ENCODE data around the gene IMMP2L. TPM values are rescaled to one million over a fixed set of nuclear protein-coding genes. Genes with fewer than 3 reads are reported as not detected.

IMMP2L gene
- total and polyA plus RNA-seq, 2 of the 13 experiments (the other 11 are each of a cell fraction or from before 2014, with no cell fraction given), result 7.8 to 16.9 TPM

DNA sequence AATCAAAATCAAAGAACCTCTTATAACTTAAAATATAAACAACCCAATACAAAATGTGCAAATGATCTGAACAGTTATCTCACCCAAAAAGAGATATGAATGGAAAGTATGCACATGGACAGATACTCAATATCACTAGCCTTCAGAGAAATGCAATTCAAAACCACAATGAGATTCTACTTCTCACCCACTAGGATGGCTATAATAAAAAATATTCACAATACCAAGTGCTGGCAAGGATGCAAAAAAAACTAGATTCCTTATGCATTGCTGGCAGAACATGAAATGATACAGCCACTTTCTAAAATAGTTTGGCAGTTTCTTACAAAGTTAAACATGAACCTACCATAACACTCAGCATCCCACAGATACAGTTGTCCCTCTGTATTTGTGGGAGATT is 601.5 kb downstream of the IMMP2L start:
- DNase-seq (ENCODE audit: low spot score) (no peak), ATAC-seq (no peak), FAIRE-seq (no peak)
- Histone ChIP-seq H3K27me3 (ENCODE audit: control insufficient read depth in 1 of 2, insufficient read depth in 2 of 2, low read length in 2 of 2) (no peaks in the 10 kb centered on the region), H2AFZ (ENCODE audit: low read length) (no peak overlapping the region), H3K4me3 (replicated peaks in 1 of 3; ENCODE audit: insufficient read depth in 1 of 3, low read depth in 2 of 3, low read length in 3 of 3) (no peak overlapping the region), H3K36me3 (replicated peaks in 1 of 2; ENCODE audit: control insufficient read depth in 1 of 2, insufficient read depth in 2 of 2, low read length in 2 of 2) (no peaks in the 10 kb centered on the region), H4K20me1 (ENCODE audit: insufficient read depth, low read length) (no peaks in the 10 kb centered on the region), H3K9ac (ENCODE audit: insufficient read depth, low read depth, low read length) (no peak overlapping the region), H3K9me3 (ENCODE audit: low read length) (no peaks in the 10 kb centered on the region), H3K4me1 (ENCODE audit: insufficient read depth, low read length) (no peaks in the 10 kb centered on the region), H3K4me2 (ENCODE audit: low read depth, low read length) (no peak overlapping the region), H3K79me2 (ENCODE audit: insufficient read depth, low read length) (no peaks in the 10 kb centered on the region), H3K27ac (ENCODE audit: extremely low read length, insufficient read depth, low read length) (no peak overlapping the region)
- ChIA-PET CTCF (ENCODE audit: low intra/inter-chr PET ratio, low total read pairs) (no interaction called here), POLR2A (no interaction called here)
- no TSS peak for BruUV-seq (replicated peaks)
- in situ Hi-C loops (cut with HindIII; ENCODE audit: extremely low pct_ligation_motif_present, low pct_unique_long_range_greater_than_20kb), result no loop called here
- intact Hi-C loops (cut with micrococcal nuclease; ENCODE audit: unreplicated experiment), result no loop called here
- TF ChIP-seq SYNCRIP (IDR thresholded peaks at IDR 0.05; ENCODE audit: insufficient read depth, low read depth, low read length), result no peak
- TF ChIP-seq ZNF543 (CRISPR knock-in tag; IDR thresholded peaks at IDR 0.05), result no peak
- TF ChIP-seq, protein P1, sequence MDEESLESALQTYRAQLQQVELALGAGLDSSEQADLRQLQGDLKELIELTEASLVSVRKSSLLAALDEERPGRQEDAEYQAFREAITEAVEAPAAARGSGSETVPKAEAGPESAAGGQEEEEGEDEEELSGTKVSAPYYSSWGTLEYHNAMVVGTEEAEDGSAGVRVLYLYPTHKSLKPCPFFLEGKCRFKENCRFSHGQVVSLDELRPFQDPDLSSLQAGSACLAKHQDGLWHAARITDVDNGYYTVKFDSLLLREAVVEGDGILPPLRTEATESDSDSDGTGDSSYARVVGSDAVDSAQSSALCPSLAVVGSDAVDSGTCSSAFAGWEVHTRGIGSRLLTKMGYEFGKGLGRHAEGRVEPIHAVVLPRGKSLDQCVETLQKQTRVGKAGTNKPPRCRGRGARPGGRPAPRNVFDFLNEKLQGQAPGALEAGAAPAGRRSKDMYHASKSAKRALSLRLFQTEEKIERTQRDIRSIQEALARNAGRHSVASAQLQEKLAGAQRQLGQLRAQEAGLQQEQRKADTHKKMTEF (CRISPR knock-in tag; IDR thresholded peaks at IDR 0.05), result no peak
- TF ChIP-seq FOXM1 (CRISPR knock-in tag; IDR thresholded peaks at IDR 0.05), result no peak
- TF ChIP-seq, protein P2, sequence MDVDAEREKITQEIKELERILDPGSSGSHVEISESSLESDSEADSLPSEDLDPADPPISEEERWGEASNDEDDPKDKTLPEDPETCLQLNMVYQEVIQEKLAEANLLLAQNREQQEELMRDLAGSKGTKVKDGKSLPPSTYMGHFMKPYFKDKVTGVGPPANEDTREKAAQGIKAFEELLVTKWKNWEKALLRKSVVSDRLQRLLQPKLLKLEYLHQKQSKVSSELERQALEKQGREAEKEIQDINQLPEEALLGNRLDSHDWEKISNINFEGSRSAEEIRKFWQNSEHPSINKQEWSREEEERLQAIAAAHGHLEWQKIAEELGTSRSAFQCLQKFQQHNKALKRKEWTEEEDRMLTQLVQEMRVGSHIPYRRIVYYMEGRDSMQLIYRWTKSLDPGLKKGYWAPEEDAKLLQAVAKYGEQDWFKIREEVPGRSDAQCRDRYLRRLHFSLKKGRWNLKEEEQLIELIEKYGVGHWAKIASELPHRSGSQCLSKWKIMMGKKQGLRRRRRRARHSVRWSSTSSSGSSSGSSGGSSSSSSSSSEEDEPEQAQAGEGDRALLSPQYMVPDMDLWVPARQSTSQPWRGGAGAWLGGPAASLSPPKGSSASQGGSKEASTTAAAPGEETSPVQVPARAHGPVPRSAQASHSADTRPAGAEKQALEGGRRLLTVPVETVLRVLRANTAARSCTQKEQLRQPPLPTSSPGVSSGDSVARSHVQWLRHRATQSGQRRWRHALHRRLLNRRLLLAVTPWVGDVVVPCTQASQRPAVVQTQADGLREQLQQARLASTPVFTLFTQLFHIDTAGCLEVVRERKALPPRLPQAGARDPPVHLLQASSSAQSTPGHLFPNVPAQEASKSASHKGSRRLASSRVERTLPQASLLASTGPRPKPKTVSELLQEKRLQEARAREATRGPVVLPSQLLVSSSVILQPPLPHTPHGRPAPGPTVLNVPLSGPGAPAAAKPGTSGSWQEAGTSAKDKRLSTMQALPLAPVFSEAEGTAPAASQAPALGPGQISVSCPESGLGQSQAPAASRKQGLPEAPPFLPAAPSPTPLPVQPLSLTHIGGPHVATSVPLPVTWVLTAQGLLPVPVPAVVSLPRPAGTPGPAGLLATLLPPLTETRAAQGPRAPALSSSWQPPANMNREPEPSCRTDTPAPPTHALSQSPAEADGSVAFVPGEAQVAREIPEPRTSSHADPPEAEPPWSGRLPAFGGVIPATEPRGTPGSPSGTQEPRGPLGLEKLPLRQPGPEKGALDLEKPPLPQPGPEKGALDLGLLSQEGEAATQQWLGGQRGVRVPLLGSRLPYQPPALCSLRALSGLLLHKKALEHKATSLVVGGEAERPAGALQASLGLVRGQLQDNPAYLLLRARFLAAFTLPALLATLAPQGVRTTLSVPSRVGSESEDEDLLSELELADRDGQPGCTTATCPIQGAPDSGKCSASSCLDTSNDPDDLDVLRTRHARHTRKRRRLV (CRISPR knock-in tag; IDR thresholded peaks at IDR 0.05), result no peak
- TF ChIP-seq, protein P3, sequence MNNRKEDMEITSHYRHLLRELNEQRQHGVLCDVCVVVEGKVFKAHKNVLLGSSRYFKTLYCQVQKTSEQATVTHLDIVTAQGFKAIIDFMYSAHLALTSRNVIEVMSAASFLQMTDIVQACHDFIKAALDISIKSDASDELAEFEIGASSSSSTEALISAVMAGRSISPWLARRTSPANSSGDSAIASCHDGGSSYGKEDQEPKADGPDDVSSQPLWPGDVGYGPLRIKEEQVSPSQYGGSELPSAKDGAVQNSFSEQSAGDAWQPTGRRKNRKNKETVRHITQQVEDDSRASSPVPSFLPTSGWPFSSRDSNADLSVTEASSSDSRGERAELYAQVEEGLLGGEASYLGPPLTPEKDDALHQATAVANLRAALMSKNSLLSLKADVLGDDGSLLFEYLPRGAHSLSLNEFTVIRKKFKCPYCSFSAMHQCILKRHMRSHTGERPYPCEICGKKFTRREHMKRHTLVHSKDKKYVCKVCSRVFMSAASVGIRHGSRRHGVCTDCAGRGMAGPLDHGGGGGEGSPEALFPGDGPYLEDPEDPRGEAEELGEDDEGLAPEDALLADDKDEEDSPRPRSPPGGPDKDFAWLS (CRISPR knock-in tag; IDR thresholded peaks at IDR 0.05; ENCODE audit: borderline replicate concordance), result no peak
- TF ChIP-seq NFE2L2 (IDR thresholded peaks at IDR 0.05; ENCODE audit: low read length), result no peak
- no peak for TF ChIP-seq RBAK (CRISPR knock-in tag; IDR thresholded peaks at IDR 0.05)
- TF ChIP-seq ETV6 (CRISPR knock-in tag; conservative IDR thresholded peaks at IDR 0.05), result no peak
- no peak for TF ChIP-seq ZNF883 (CRISPR knock-in tag; IDR thresholded peaks at IDR 0.05; ENCODE audit: not compliant biosample characterization)
- no peak for TF ChIP-seq FOXJ3 (CRISPR knock-in tag; IDR thresholded peaks at IDR 0.05; ENCODE audit: borderline replicate concordance)
- no peak for TF ChIP-seq PAWR (CRISPR knock-in tag; IDR thresholded peaks at IDR 0.05; ENCODE audit: borderline replicate concordance)
- TF ChIP-seq POGK (CRISPR knock-in tag; conservative IDR thresholded peaks at IDR 0.05), result no peak
- no peak for TF ChIP-seq EED (CRISPR knock-in tag; IDR thresholded peaks at IDR 0.05)
- no peak for TF ChIP-seq SRSF1 (optimal IDR thresholded peaks at IDR 0.05; ENCODE audit: low read depth, low read length)
- TF ChIP-seq FOXA1 (IDR thresholded peaks at IDR 0.05), result no peak
- TF ChIP-seq FOXA1 (CRISPR knock-in tag; IDR thresholded peaks at IDR 0.05), result no peak

Data from HepG2 (cell line).